T-helper 2 cell treated with Interferon-gamma antibody and Interleukin-4, amounts not matched to agents 5 μg/mL and 100 μg/mL, for 36 hours (primary cell): Measurements from ENCODE around the gene ALK.

Experiments
- DNase-seq: peaks from one replicate; pipeline ENCODE4 v3.0.0; 2021; ENCODE audit warnings: low spot score
- H3K27ac Mint-ChIP-seq: one replicate; pipeline ENCODE4 v1.8.0; 2021; ENCODE audit warnings: mild to moderate bottlenecking, mixed read lengths
- H3K27me3 Mint-ChIP-seq: one replicate; pipeline ENCODE4 v1.8.0; 2021; ENCODE audit warnings: low read depth, mixed read lengths
- H3K36me3 Mint-ChIP-seq: one replicate; pipeline ENCODE4 v1.8.0; 2021; ENCODE audit warnings: low read depth, mixed read lengths
- H3K4me1 Mint-ChIP-seq: one replicate; pipeline ENCODE4 v1.8.0; 2021; ENCODE audit warnings: low read depth, mixed read lengths
- H3K4me3 Mint-ChIP-seq: one replicate; pipeline ENCODE4 v1.8.0; 2022; ENCODE audit warnings: mild to moderate bottlenecking, moderate library complexity, mixed read lengths
- H3K9me3 Mint-ChIP-seq: one replicate; pipeline ENCODE4 v1.8.0; 2021; ENCODE audit warnings: mixed read lengths

Gene ALK

DNA sequence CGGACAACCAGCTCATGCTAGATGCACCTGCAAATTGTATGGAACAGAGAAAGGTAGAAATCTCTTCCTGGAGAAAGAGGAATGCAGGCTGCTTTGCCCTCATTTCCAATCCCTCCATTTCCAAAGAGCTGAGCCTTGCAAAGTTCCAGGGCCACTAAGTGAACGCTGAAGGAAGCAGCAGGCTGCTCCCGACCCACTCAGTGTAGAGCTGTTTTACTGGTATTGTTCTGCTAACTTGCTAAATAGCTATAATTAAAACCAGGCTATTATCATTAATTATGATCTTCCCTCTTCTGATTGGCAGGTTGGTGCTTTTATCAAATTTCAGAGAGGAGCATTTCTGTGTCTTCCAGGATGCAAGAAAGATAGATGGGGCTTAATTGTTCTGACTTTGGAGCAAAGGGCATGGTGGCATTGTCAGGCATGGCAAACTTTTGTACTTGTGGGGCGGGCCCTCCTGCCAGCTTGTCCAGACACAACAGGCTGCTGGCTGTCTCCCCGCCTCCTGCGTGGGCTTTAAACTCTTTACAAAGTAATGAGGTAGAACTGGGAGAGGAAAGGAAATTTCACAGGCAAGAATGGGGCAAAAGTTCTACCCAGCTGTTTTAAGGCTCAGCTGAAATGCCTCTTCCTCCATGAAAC lies 40.2 kb downstream of the ALK start:
- H3K4me3 Mint-ChIP-seq: no peak overlapping the region
- H3K36me3 Mint-ChIP-seq: no peaks in the 10 kb centered on the region
- H3K9me3 Mint-ChIP-seq: no peaks in the 10 kb centered on the region
- H3K27me3 Mint-ChIP-seq: peaks cover 5% of the 10 kb centered on the region
- H3K27ac Mint-ChIP-seq: no peak overlapping the region
- no peak for DNase-seq
- H3K4me1 Mint-ChIP-seq: no peaks in the 10 kb centered on the region

DNA sequence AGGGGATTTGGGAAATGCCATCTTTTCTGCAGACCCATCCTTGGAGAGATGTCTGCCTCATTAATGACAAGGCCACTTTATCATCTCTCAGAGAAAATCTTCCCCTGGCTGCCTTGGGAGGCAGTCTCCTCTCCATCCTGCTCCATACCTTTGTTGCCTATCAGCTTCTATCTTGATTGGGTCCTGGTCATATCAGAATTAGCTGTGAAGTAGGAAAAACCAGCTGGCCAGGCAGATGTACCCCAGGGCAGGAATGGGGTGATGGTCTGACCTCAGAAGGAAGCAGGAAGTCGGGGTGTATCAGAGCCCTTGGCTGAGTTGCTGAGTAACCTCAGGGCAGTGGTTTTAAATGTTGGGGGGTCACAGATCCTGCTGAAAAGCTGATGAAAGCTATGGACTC lies 41.3 kb downstream of the ALK start:
- Mint-ChIP-seq H3K4me1 (no peaks in the 10 kb centered on the region), H3K9me3 (no peaks in the 10 kb centered on the region), H3K4me3 (no peak overlapping the region), H3K27me3 (no peaks in the 10 kb centered on the region), H3K27ac (no peak overlapping the region), H3K36me3 (no peaks in the 10 kb centered on the region)
- DNase-seq: no peak

DNA sequence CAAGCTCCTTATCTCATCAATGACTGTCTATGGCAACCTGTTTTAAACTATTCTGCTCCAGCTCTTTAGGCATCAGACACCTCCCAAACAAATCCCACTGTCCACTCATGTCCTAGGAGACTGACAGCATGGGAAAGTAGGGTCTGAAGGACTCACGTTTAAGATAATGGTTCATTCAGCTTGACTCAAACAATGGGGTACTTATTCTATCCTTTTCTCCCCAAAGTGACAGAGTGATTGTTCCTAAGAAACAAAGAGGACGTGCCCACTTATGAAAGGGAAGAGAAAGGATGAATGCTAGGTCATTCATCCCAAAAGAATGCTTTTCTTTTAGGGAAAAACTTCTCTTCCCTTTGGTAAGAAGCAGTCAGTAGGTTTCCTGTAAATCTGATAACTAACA lies 41.9 kb downstream of the ALK start:
- Mint-ChIP-seq H3K4me3 (no peak overlapping the region), H3K27ac (no peak overlapping the region), H3K9me3 (no peaks in the 10 kb centered on the region), H3K36me3 (no peaks in the 10 kb centered on the region), H3K4me1 (no peaks in the 10 kb centered on the region), H3K27me3 (no peaks in the 10 kb centered on the region)
- DNase-seq: no peak

DNA sequence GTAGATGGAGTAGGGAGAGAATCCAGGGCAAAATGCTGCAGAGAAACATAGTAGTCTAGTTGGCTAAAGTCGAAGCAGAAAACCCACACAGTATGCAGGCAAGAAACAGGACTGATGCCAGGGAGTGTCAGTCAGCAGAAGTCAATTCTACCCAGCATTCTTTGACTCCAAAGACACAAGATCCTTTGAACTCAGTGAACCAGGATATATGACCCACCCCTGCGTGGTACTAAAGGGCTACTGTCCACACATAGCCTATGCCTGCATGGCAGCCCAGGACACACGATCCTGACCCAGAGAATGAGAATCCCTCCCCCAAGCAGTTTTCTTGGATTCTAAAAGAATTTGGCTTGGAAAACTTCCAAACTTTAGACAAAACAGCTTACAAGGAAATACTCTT lies 42.5 kb downstream of the ALK start:
- H3K27ac Mint-ChIP-seq: no peak overlapping the region
- H3K4me1 Mint-ChIP-seq: no peaks in the 10 kb centered on the region
- no peaks in the 10 kb centered on the region for H3K36me3 Mint-ChIP-seq
- H3K4me3 Mint-ChIP-seq: no peak overlapping the region
- H3K9me3 Mint-ChIP-seq: no peaks in the 10 kb centered on the region
- no peaks in the 10 kb centered on the region for H3K27me3 Mint-ChIP-seq
- no peak for DNase-seq

DNA sequence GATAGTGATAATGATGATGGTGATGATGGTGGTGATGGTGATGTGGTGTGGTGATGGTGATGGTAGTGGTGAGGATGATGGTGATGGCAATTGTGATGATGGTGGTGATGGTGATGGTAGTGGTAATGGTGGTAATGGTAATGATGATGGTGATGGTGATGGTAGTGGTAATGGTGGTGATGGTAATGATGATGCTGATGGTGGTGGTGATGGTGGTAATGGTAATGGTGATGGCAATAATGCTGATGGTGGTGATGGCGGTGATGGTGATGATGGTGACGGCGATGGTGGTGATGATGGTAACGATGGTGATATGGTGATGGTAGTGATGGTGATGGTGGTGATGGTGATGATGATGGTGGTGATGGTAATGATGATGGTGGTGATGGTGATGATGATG lies 45.0 kb downstream of the ALK start:
- H3K36me3 Mint-ChIP-seq: no peaks in the 10 kb centered on the region
- H3K27ac Mint-ChIP-seq: no peak overlapping the region
- no peaks in the 10 kb centered on the region for H3K27me3 Mint-ChIP-seq
- no peak for DNase-seq
- H3K9me3 Mint-ChIP-seq: no peaks in the 10 kb centered on the region
- no peak overlapping the region for H3K4me3 Mint-ChIP-seq
- no peaks in the 10 kb centered on the region for H3K4me1 Mint-ChIP-seq

DNA sequence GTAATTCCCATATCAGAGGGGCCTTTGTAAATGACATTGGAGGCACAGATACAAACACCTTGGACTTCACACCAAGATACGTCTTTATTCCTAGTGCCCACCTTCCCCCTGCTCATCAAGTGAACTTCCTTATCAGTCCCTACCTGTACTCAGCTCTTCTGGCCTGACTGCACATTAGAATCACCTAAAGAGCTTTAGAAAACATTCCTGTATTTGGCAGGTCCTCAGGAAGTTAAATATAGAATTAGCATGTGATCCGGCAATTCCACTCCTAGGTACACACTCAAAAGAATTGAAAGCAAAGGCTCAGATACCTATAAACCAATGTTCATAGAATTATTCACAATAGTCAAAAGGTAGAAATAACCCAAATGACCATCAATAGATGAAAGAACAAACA lies 46.6 kb downstream of the ALK start:
- Mint-ChIP-seq H3K27me3 (no peaks in the 10 kb centered on the region), H3K9me3 (no peaks in the 10 kb centered on the region), H3K4me1 (no peaks in the 10 kb centered on the region), H3K4me3 (no peak overlapping the region), H3K27ac (no peak overlapping the region), H3K36me3 (no peaks in the 10 kb centered on the region)
- DNase-seq: no peak

DNA sequence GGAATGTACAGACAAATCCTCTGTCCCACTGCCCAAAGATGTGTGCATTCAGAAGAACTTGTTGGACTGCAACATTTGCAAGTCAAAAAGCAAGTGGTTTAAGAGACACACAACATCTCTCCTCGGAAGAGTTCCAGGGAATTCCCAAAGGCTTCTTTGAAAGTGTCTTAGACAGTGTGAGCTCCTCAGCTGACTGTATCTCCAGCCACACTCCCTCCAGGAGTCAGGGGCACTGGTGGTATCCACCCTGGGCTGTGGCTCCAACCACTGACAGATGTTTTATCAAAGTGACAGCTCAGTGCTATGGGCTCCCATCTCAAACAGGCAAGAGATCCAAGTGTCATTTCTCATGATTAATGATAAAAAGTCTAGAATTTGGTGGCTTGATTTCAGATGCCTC lies 48.5 kb downstream of the ALK start:
- no peaks in the 10 kb centered on the region for H3K9me3 Mint-ChIP-seq
- H3K4me1 Mint-ChIP-seq: no peaks in the 10 kb centered on the region
- DNase-seq: no peak
- no peak overlapping the region for H3K27ac Mint-ChIP-seq
- H3K36me3 Mint-ChIP-seq: no peaks in the 10 kb centered on the region
- no peak overlapping the region for H3K4me3 Mint-ChIP-seq
- H3K27me3 Mint-ChIP-seq: no peaks in the 10 kb centered on the region

DNA sequence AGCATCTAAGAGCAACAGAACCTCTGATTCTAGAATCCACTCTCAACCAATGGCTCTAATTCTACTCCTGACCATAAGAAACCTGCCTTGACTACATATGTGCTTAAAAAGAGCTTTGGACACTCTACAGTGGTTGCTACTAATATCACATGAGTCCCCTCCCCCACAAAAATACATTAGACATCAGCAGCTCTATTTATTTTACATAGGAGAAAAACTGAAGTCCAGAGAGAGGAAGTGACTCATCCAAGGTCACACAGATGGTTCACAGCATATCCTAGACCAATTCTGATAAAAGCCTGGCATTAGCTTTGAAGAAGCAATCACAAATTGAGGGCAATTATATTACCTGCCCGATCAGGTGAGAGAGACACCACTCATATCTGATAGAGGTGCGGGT lies 49.8 kb downstream of the ALK start:
- no peaks in the 10 kb centered on the region for H3K36me3 Mint-ChIP-seq
- no peaks in the 10 kb centered on the region for H3K9me3 Mint-ChIP-seq
- no peak overlapping the region for H3K4me3 Mint-ChIP-seq
- H3K27ac Mint-ChIP-seq: no peak overlapping the region
- no peak for DNase-seq
- no peaks in the 10 kb centered on the region for H3K4me1 Mint-ChIP-seq
- no peaks in the 10 kb centered on the region for H3K27me3 Mint-ChIP-seq

DNA sequence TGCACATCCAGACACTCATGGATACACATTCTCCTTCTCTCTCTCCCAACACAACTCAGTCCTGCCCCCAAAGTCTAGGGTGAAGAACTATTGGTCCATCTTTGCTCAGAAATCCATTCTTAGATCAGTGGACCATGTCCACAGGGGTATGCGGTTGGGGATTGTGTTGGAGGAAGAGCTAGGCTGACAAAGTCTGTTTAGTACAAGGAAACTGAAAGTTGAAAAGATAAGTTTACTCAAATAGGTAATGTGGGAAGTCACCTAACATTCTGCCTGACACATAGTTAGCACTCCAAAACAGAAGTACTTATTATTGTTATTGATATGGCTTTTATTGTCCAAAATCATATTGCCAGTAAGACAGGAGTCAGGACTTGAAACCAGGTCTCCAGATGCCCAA lies 55.9 kb downstream of the ALK start:
- H3K27ac Mint-ChIP-seq: no peak overlapping the region
- H3K4me1 Mint-ChIP-seq: no peaks in the 10 kb centered on the region
- H3K4me3 Mint-ChIP-seq: no peak overlapping the region
- peaks cover 10% of the 10 kb centered on the region for H3K27me3 Mint-ChIP-seq
- no peaks in the 10 kb centered on the region for H3K9me3 Mint-ChIP-seq
- DNase-seq: no peak
- no peaks in the 10 kb centered on the region for H3K36me3 Mint-ChIP-seq

DNA sequence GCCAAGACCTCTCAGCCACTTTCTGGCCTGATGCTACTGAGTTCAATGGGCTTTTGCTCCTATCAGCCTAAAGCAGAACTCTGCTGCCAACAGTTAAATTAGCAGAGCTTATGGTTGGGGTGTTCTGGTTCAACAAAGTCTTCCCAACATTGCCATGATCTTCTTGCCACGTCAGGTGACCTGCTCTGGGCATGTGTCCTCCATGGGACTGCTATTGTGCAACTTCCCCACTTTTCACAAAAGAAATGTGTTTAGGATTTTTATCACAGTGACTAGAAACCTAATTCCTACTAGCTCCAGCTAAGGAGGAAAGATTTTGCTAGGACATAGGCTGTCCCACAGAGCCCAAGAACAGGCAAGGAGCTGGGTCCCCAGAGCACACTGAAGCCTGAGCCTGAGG lies 56.4 kb downstream of the ALK start:
- DNase-seq: no peak
- Mint-ChIP-seq H3K27ac (no peak overlapping the region), H3K4me3 (no peak overlapping the region), H3K27me3 (peaks cover 10% of the 10 kb centered on the region), H3K4me1 (no peaks in the 10 kb centered on the region), H3K9me3 (no peaks in the 10 kb centered on the region), H3K36me3 (no peaks in the 10 kb centered on the region)

DNA sequence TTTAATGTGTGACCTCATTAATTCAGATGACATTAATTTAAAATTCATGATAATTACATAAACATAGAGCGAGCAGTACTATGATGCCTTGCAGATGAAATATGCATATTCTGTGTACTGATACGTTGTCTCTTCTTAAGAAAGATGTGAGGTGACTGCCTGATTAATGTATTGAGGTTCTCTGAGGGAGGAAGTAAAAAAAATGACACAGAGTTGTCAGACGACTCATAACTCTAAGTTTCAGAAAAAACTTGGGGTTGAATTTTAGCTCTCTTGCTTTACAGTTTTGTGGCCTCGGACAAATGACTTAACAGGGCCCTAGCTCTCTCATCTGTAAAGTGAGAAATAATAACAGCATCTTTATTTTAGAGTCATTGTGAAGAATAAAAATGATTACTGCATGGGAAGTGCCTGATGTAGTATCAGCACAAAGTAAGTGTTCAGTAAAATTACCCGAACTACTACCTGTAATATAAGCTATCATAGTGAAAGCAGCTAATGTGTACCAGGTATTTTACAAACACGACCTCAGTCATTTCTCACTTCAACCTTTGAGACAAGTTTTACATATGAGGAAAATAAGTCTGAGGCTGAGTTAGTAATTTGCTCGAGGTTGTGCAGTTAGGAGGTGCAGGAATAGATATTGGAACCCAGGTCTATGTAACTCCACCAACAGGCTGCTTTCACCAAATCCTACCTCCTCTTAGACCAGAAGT lies 65.3 kb downstream of the ALK start:
- Mint-ChIP-seq H3K4me1 (no peaks in the 10 kb centered on the region), H3K9me3 (no peaks in the 10 kb centered on the region), H3K27me3 (peaks cover 9% of the 10 kb centered on the region), H3K36me3 (no peaks in the 10 kb centered on the region), H3K27ac (no peak overlapping the region), H3K4me3 (no peak overlapping the region)
- DNase-seq: no peak

DNA sequence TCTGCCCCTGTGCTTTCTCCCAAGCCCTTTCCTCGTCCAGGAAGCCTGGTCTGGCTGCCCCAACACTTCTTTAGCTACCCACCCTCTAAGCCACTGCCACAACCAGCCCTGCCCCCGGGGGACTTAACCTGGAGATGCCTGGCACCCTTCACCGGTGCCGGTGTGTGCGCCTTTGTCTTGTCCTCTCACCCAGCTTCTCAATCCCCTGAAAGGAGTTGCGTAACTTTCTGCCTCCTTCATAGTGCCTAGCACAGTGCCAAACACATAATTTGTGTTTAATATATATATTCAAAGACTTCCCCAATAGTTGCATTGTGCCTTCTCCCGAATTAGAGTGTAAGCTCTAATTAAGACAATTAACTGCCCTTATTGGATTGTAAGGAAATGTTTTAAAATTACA lies 70.6 kb downstream of the ALK start:
- Mint-ChIP-seq H3K36me3 (no peaks in the 10 kb centered on the region), H3K9me3 (no peaks in the 10 kb centered on the region), H3K27me3 (no peaks in the 10 kb centered on the region), H3K27ac (no peak overlapping the region), H3K4me1 (no peaks in the 10 kb centered on the region), H3K4me3 (no peak overlapping the region)
- no peak for DNase-seq

DNA sequence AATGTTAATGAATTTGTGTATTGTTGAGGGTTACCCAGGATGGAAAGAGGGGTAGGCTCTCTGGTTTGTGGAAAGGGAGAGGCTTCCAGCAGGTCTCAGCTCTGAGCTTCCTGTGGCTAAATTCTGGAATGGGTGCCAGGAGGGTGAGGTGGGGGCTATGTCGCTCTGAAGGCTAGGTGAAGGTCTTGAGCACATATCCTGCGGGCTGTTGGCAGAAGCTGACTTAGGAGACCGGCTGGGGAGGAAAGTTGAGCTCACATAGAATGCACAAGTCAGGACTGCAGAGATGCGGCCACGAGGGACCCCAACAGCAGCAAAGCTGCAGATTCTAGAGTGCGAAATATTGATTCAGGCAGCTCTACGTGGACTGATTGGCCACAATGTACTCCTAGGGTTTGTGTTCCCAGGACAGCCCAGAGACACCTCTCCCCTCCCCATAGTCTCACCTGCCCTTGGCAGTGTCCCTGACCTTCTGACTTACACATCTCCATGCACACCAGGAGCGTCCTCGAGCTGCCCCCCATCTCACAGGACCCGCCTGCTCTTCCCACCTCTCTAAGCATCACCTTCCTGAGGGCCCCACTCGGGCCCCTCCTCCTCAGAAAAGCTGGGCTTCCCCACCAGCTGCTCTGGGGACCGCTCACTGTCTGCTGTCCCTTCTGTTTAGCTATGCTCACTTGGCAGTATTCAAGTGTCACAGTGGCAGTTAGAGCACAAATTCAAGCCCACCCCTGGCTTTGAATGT lies 72.6 kb downstream of the ALK start:
- no peaks in the 10 kb centered on the region for H3K36me3 Mint-ChIP-seq

DNA sequence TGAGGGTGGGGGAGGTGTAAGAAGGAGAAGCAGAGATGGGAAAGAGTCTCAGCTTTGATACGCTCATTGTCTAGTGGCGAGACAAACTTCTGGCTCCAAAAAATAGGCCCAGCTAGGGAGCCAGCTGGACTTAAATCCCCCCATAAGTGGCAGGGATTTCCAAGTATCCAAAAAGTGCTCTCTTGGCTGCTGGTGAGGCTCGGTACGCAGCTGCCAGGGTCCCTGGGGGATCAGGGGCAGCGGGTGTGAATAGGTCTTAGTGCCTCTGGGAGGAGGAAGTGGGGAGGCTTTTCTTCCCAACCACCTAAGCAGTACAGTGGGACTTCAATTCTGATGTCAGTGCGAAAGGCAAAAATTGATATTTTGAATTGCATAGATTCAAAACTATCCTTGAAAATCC lies 73.5 kb downstream of the ALK start:
- Mint-ChIP-seq H3K4me3 (no peak overlapping the region), H3K9me3 (no peaks in the 10 kb centered on the region), H3K4me1 (no peaks in the 10 kb centered on the region), H3K27ac (no peak overlapping the region), H3K27me3 (no peaks in the 10 kb centered on the region), H3K36me3 (no peaks in the 10 kb centered on the region)
- DNase-seq: no peak

More for the DNA sequence above, 72.6 kb downstream of the ALK start:
- H3K4me1 Mint-ChIP-seq: no peaks in the 10 kb centered on the region
- no peak overlapping the region for H3K27ac Mint-ChIP-seq
- DNase-seq: no peak
- H3K9me3 Mint-ChIP-seq: no peaks in the 10 kb centered on the region
- no peaks in the 10 kb centered on the region for H3K27me3 Mint-ChIP-seq
- H3K4me3 Mint-ChIP-seq: no peak overlapping the region
